Breast epithelium (tissue), 4 donors: ENCODE data around the gene HOXD9. TPM values are rescaled to one million over a fixed set of nuclear protein-coding genes. Genes with fewer than 3 reads are reported as not detected.

ENCODE experiments used
- DNase-seq, 2 donors: peaks; one replicate each; pipeline ENCODE4 v3.0.0-alpha.2; 2019; ENCODE audit warnings: low spot score in 2 of 2
- H3K27ac ChIP-seq, 2 donors: fragments of 200-600 bp; sonication (generic) in 1 of 2; one replicate each; pipeline ENCODE4 v1.5.1; 2016 to 2019; ENCODE audit warnings: mild to moderate bottlenecking in 1 of 2
- H3K27me3 ChIP-seq, 2 donors: fragments of 200-600 bp; sonication (generic) in 1 of 2; one replicate each; pipeline versions ENCODE4 v1.5.1 to v1.6.0; 2017 to 2019; ENCODE audit warnings: control low read depth in 1 of 2, mild to moderate bottlenecking in 1 of 2
- H3K36me3 ChIP-seq: fragments of 200-600 bp; one replicate; pipeline ENCODE4 v1.5.1; 2019
- H3K4me1 ChIP-seq, 2 donors: fragments of 200-600 bp; sonication (generic); one replicate each; pipeline ENCODE4 v1.5.1; 2016 to 2019; ENCODE audit warnings: control low read depth in 1 of 2
- H3K4me3 ChIP-seq, 3 donors: fragments of 200-600 bp; sonication (generic); 1 replicate in 2 of 3; 2 replicates in 1 of 3; pipeline ENCODE4 v1.5.1; 2016 to 2019; ENCODE audit warnings: mild to moderate bottlenecking in 3 of 3, moderate library complexity in 2 of 3
- H3K9me3 ChIP-seq, 2 donors: fragments of 200-600 bp; sonication (generic) in 1 of 2; one replicate each; pipeline ENCODE4 v1.5.1; 2016 to 2019; ENCODE audit warnings: control low read depth in 1 of 2
- POLR2A ChIP-seq: fragments of 450-650 bp; IDR thresholded peaks from one replicate; pipeline ENCODE4 v1.6.1; 2016; ENCODE audit warnings: antibody characterized with exemption, mild to moderate bottlenecking, moderate library complexity
- POLR2AphosphoS5 ChIP-seq, 3 donors: sonication (generic); formaldehyde crosslinking; IDR thresholded peaks; one replicate each; pipeline ENCODE4 v1.6.1; 2017; ENCODE audit warnings: antibody characterized with exemption in 3 of 3
- intact Hi-C: fragments of 100-400 bp; cut with DNase I; formaldehyde crosslinking; loops from one replicate; pipeline ENCODE4 v1.15.1; 2023; ENCODE audit warnings: low total_unique reads
- total RNA-seq, 3 donors: library from RNA; depleted of rRNA; stranded (reverse); fragments of >200 nt; gene quantifications; one replicate each; pipeline ENCODE4 v1.1.0, GENCODE V29; 2016
- TF ChIP-seq, protein P1 (sequence below), 3 donors: fragments of 450-650 bp; IDR thresholded peaks; one replicate each; pipeline ENCODE4 v1.5.1; 2016 to 2017; ENCODE audit warnings: antibody characterized with exemption in 3 of 3, mild to moderate bottlenecking in 3 of 3, moderate library complexity in 3 of 3

Gene HOXD9
- total RNA-seq, 3 donors from 2014 or later = 2.4 to 17.0 (median 2.8) TPM

DNA sequence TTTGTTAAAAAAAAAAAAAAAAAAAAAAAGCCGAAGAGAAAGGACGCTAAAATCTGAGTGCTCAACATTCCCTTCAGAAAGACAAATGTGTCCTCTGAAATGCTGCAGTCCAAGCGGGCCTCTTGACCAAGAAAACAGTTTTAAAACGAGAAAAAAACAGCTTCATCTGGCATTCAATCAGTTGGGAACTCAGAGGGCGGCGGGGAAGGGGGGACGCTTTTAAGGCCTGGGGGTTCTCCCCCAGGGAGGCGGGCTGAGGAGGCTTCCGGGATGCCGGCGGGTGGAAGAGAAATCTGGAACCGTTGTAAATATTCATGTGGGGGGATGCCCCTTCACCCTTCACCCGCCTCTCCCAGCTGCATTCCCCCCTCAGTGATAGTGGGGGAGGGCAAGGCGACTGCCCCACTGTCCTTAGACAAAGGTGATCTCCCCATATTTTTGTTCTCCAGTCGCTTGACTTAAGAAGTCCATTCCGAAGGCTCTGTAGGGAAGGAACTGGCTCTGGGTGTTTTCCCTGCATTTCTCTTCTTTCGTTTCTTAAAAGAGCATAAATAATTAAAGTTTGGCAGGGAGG is 18.7 kb upstream of the HOXD9 start:
- H3K4me1 ChIP-seq = peaks cover under 1 to 4% of the 10 kb centered on the region in 2 donors
- H3K27ac ChIP-seq = no peak overlapping the region
- peak overlapping the region in 1 of 3 donors; percentile 54 for H3K4me3 ChIP-seq

DNA sequence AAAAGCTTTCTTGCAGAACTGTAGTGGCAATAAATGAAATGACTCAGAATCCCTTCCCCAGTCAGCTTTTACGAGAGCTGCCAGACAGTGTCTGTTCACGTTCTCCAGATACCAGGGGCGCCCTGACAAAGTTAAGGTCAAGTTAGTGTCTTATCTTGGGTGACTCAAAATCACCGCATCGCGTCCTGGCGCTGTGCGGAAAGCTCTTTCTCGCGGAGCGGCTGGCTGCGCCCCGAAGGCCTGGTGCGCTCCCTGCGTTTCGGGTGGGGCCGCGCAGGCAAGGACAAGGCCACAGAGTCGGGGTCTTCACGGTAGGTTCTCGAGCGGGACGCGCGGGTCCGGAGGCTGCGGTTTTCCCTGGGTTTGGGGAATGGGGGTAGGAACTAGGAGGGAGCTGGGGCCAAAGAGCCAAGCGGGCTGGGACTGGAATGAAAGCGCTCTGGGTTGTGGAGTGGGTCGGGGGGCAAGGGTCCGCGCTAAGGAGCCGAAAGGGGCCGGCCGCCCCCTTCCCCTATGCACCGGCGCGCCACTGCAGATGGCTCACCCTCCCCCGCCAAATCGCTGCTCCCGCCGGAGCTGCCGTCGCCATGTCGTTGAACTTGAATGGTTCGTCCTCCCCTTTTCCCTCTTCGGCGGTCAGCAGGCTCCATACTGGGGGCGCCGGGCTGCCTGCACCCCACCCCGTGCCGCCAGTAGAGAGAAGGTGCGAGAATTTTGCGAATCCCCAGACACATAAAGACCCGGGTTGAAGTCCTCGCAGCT is 18.0 kb upstream of the HOXD9 start:
- Histone ChIP-seq H3K9me3 (no peaks in the 10 kb centered on the region), H3K4me1 (peaks cover 0 to 4% of the 10 kb centered on the region in 2 donors), H3K27me3 (peaks cover 43 to 98% of the 10 kb centered on the region in 2 donors), H3K36me3 (no peaks in the 10 kb centered on the region), H3K27ac (no peak overlapping the region), H3K4me3 (peak overlapping the region; percentile 3 to 54 (median 21))
- intact Hi-C loops = no loop called here
- peak in 1 of 2 donors; percentile 47 for DNase-seq
- TF ChIP-seq POLR2A = no peak
- TF ChIP-seq POLR2AphosphoS5 (IDR thresholded peaks at IDR 0.05) = no peak
- TF ChIP-seq, protein P1, sequence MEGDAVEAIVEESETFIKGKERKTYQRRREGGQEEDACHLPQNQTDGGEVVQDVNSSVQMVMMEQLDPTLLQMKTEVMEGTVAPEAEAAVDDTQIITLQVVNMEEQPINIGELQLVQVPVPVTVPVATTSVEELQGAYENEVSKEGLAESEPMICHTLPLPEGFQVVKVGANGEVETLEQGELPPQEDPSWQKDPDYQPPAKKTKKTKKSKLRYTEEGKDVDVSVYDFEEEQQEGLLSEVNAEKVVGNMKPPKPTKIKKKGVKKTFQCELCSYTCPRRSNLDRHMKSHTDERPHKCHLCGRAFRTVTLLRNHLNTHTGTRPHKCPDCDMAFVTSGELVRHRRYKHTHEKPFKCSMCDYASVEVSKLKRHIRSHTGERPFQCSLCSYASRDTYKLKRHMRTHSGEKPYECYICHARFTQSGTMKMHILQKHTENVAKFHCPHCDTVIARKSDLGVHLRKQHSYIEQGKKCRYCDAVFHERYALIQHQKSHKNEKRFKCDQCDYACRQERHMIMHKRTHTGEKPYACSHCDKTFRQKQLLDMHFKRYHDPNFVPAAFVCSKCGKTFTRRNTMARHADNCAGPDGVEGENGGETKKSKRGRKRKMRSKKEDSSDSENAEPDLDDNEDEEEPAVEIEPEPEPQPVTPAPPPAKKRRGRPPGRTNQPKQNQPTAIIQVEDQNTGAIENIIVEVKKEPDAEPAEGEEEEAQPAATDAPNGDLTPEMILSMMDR (IDR thresholded peaks at IDR 0.05) = no peak

More for the DNA sequence above, 18.7 kb upstream of the HOXD9 start:
- H3K9me3 ChIP-seq = no peaks in the 10 kb centered on the region
- no peak for TF ChIP-seq POLR2A
- TF ChIP-seq POLR2AphosphoS5 (IDR thresholded peaks at IDR 0.05) = no peak
- TF ChIP-seq, protein P1 (IDR thresholded peaks at IDR 0.05) = no peak
- H3K27me3 ChIP-seq = peaks cover 46 to 98% of the 10 kb centered on the region in 2 donors
- DNase-seq = no peak
- intact Hi-C loops = no loop called here
- no peaks in the 10 kb centered on the region for H3K36me3 ChIP-seq

GRCh38 chr2:176105078-176105729 is 17.3 kb upstream of the HOXD9 start:
- Histone ChIP-seq H3K9me3 (no peaks in the 10 kb centered on the region), H3K36me3 (no peaks in the 10 kb centered on the region), H3K27me3 (peaks cover 37 to 98% of the 10 kb centered on the region in 2 donors), H3K27ac (no peak overlapping the region), H3K4me1 (peaks cover 0 to 4% of the 10 kb centered on the region in 2 donors), H3K4me3 (peak overlapping the region in 2 of 3 donors; percentile 21 to 54)
- intact Hi-C loops = no loop called here
- TF ChIP-seq, protein P1 (IDR thresholded peaks at IDR 0.05) = no peak
- TF ChIP-seq POLR2A (no peak), POLR2AphosphoS5 (IDR thresholded peaks at IDR 0.05) (no peak)
- no peak for DNase-seq

DNA sequence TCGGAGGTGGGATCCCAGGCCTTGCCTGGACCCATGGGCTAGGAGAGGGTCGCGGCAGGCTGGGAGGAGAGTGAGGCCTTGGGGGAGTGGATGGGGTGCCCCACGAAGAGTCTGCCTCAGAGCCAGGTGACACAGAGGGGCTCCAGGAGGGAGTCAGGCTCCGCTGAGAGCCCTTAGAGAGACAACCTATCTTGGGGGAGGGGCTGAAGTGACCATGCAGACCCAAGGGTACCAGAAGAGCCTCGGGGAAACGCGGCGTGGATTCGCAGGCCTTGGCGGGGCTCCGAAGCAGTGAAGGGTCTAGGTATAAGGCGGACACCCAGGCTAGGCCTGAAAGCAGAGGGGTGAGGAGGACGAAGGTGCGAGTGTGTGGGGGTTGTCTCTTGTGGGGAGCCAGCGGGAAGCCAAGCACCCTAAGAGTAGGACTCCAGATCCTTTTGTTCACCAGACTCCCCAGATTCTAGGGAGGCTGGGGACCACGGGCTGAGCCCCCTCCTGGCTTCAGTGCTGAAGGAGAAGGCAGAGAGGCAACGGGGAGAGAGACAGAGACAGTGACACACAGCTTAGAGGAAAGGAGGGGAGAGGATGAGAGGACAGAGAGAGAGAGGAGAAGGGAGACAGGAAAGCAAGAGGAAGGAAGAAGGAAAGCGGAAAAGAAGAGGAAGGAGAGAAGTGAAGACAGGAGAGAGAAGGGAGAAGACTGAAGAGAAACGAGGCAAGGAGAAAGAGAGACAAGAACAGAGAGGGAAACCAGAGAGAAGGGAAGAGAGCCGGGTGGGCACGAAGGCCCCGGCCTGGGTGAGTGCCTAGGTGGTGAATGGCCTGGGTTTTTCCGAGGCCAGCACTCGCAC is 16.6 kb upstream of the HOXD9 start:
- intact Hi-C loops = no loop called here
- Histone ChIP-seq H3K27ac (no peak overlapping the region), H3K9me3 (no peaks in the 10 kb centered on the region), H3K4me1 (peaks cover 0 to 4% of the 10 kb centered on the region in 2 donors), H3K36me3 (no peaks in the 10 kb centered on the region), H3K4me3 (peak overlapping the region in 2 of 3 donors; percentile 43 to 68), H3K27me3 (peaks cover 29 to 98% of the 10 kb centered on the region in 2 donors)
- DNase-seq = no peak
- TF ChIP-seq POLR2A (no peak), POLR2AphosphoS5 (IDR thresholded peaks at IDR 0.05) (no peak)
- TF ChIP-seq, protein P1 (IDR thresholded peaks at IDR 0.05) = no peak
